ENCODE results near the gene PLSCR4.

Gene PLSCR4

GRCh38 chr3:146152834-146153233 is 98.1 kb downstream of the PLSCR4 start:
- no peak overlapping the region for H3K4me3 ChIP-seq (ENCODE audit: low read length)
- DNase-seq (ENCODE audit: low read depth, low spot score) = no peak

GRCh38 chr3:146148468-146148931 is 102.4 kb downstream of the PLSCR4 start:
- H3K4me3 ChIP-seq (ENCODE audit: low read length) = no peak overlapping the region
- no peak for DNase-seq (ENCODE audit: low read depth, low spot score)

- H3K4me3 ChIP-seq (ENCODE audit: low read length) = no peak overlapping the region
- no peak for DNase-seq (ENCODE audit: low read depth, low spot score)
Observed at GRCh38 chr3:146145642-146146041, 105.3 kb downstream of the PLSCR4 start.

- no peak for DNase-seq (ENCODE audit: low read depth, low spot score)
- H3K4me3 ChIP-seq (ENCODE audit: low read length) = no peak overlapping the region
Observed at GRCh38 chr3:146142757-146143156, 108.1 kb downstream of the PLSCR4 start.

Measured in Jurkat, Clone E6-1 (cell line).